GM13977 (cell line): ENCODE measurements around the gene IRX2.

Source experiments
- DNase-seq: peaks from one replicate; pipeline ENCODE4 v3.0.0; 2012; ENCODE audit warnings: low spot score
- in situ Hi-C: fragments of 300-500 bp; cut with MboI; formaldehyde crosslinking; loops from one replicate; pipeline ENCODE4 v1.12.0; 2022; ENCODE audit warnings: low sequenced_read_pairs, low pct_unique_long_range_greater_than_20kb, mixed read lengths, inconsistent platforms; ENCODE audit not compliant: unreplicated experiment
- TF ChIP-seq, protein P1 (sequence below): IDR thresholded peaks from 2 replicates; pipeline ENCODE4 v1.5.1; 2012; ENCODE audit warnings: mild to moderate bottlenecking, control low read depth; ENCODE audit not compliant: insufficient read depth; ENCODE audit errors: extremely low read depth, missing control alignments

Gene IRX2

DNA sequence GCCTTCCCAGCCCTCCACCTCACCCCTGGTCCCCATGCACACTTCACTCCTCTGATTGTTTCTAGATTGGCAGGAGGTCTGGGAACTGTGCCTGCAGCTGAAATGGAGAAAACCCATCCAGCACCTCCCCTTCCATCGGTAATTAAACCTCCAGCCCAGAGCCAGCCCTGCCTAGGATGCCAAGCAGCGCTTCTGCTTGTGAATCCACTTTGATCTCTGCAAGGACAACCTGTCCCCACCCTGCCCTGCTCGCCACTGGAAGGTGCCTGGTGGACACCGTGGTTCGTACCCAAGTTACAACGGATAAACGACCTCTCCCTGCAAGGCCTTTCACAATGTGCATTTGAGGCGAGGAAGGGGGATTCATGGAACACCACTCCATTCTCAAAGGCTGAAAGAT, 50.6 kb downstream of the IRX2 start:
- TF ChIP-seq, protein P1, sequence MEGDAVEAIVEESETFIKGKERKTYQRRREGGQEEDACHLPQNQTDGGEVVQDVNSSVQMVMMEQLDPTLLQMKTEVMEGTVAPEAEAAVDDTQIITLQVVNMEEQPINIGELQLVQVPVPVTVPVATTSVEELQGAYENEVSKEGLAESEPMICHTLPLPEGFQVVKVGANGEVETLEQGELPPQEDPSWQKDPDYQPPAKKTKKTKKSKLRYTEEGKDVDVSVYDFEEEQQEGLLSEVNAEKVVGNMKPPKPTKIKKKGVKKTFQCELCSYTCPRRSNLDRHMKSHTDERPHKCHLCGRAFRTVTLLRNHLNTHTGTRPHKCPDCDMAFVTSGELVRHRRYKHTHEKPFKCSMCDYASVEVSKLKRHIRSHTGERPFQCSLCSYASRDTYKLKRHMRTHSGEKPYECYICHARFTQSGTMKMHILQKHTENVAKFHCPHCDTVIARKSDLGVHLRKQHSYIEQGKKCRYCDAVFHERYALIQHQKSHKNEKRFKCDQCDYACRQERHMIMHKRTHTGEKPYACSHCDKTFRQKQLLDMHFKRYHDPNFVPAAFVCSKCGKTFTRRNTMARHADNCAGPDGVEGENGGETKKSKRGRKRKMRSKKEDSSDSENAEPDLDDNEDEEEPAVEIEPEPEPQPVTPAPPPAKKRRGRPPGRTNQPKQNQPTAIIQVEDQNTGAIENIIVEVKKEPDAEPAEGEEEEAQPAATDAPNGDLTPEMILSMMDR, result no peak
- no peak for DNase-seq
- in situ Hi-C loops, result no loop called here

DNA sequence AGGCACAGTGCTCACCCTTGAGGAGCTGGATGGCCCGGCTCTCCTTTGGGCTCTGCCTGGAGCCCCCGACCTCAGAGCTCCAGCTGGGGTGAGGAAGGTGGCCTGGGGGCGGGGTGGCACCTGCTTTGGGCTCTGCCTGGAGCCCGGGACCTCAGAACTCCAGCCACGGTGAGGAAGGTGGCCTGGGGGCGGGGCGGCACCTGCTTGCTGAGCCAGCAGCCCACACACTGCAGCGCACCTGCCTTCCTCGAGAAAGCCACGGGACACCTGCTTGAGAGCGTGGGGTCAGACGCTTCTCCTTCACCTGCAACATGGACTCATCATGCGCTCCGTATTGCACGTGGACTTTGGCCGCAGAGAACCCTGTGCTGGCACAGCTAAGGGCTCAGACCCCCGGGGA, 51.8 kb downstream of the IRX2 start:
- in situ Hi-C loops, result no loop called here
- no peak for DNase-seq
- TF ChIP-seq, protein P1, result no peak

DNA sequence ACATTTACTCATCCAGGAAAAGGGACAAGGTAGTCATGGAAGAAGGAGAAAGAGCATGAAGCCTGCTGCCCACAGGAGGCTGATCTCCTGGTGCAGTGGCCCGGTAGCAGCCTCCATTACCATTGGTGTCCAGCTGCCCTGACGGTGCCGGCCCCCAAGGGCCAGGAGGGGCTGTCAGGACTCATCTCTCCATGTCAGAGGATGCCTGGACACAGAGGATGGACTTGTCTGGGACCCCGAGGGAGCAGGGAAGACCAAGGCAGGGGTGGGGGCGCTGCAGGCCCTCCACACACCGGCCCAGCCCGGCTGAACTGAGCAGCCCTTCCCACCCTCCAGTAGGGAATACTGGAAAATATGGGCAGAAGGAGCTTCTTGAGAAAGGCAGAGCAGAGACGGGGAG, 52.2 kb downstream of the IRX2 start:
- in situ Hi-C loops, result no loop called here
- DNase-seq, result no peak
- TF ChIP-seq, protein P1, result no peak

GRCh38 chr5:2698581-2698980, 52.9 kb downstream of the IRX2 start:
- no peak for DNase-seq
- TF ChIP-seq, protein P1, result no peak
- in situ Hi-C loops, result no loop called here

DNA sequence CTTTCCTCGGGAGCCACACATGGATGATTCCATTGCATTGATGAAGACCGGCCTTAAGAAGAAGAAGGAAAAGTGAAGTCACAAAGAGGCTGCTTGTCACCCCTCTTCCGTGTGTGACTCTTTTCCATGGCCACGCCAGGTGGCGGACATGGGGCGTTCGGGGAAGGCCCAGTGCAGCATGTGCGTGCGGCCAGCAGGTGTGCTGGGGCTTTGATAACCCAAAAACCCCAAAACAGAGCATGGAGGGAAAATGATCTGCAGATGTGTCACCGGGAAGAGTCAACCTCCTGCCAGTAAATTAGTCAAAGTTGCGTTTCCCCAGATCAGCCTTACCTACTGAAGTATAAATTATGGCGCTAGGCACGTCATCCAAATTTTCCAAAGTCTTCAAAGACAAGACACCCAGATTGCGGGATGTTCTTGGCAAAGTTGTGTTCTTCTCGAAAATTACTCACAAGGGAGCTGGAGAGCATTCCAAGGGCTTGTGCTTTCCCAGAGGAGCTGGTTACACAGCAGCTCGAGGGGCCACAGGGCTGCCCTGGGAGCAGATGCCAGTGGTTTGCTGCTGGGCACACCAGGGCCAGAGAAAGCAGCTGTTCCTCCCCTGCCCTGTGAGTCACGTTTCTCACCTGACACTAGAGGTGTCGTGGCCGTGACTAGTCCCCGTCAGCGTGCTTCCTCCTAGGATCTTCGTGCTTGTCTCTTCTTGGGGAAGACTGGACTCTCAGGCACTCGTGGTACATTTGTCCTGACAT, 53.9 kb downstream of the IRX2 start:
- in situ Hi-C loops, result no loop called here
- no peak for DNase-seq

DNA sequence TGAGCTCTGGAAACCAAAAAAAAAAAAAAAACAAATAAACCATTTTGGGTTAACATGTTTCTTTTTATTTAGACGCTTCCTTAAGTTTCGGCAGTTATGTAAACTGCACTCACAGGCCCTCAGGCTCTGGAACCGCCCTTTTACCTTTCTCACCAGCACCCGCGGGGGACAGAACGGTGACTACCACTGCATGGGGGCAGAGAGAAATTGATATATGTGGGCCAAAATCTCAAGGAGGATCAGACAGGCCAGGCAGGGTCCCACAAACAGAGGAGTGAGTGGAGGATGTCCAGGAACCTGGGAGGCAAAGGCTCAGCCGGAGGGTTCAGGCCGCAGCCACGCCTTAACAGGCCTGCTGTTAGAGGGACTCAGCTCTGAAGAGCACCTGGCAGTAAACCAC, 54.4 kb downstream of the IRX2 start:
- DNase-seq, result no peak
- TF ChIP-seq, protein P1, result no peak
- in situ Hi-C loops, result no loop called here

More for the DNA sequence above, 53.9 kb downstream of the IRX2 start:
- TF ChIP-seq, protein P1, result no peak
